HEK293 (cell line): ENCODE measurements around the gene MBLAC1.

Source experiments
- CTCF ChIP-seq: fragments of 450-650 bp; formaldehyde crosslinking; IDR thresholded peaks from 2 replicates; pipeline ENCODE4 v1.5.1; 2016; ENCODE audit warnings: missing biosample characterization, missing genetic modification characterization
- KLF1 ChIP-seq: fragments of 450-650 bp; formaldehyde crosslinking; IDR thresholded peaks from 2 replicates; pipeline ENCODE4 v1.5.1; 2016; ENCODE audit warnings: missing biosample characterization, missing genetic modification characterization
- KLF17 ChIP-seq: fragments of 450-650 bp; formaldehyde crosslinking; IDR thresholded peaks from 2 replicates; pipeline ENCODE4 v1.5.1; 2016; ENCODE audit warnings: missing biosample characterization, missing genetic modification characterization
- ZBTB17 ChIP-seq: fragments of 450-650 bp; formaldehyde crosslinking; IDR thresholded peaks from 2 replicates; pipeline ENCODE4 v1.5.1; 2016; ENCODE audit warnings: missing biosample characterization, missing genetic modification characterization
- ZBTB7A ChIP-seq: fragments of 450-650 bp; formaldehyde crosslinking; IDR thresholded peaks from 2 replicates; pipeline ENCODE4 v1.5.1; 2016; ENCODE audit warnings: low read depth, missing biosample characterization, missing genetic modification characterization
- ZFP41 ChIP-seq: fragments of 450-650 bp; formaldehyde crosslinking; IDR thresholded peaks from 2 replicates; pipeline ENCODE4 v1.5.1; 2016; ENCODE audit warnings: missing biosample characterization, missing genetic modification characterization, borderline replicate concordance
- ZNF19 ChIP-seq: fragments of 450-650 bp; formaldehyde crosslinking; IDR thresholded peaks from 2 replicates; pipeline ENCODE4; 2016; ENCODE audit warnings: missing biosample characterization, missing genetic modification characterization, low read depth
- ZNF221 ChIP-seq: fragments of 450-650 bp; formaldehyde crosslinking; IDR thresholded peaks from 2 replicates; pipeline ENCODE4 v1.5.1; 2017; ENCODE audit warnings: missing biosample characterization, missing genetic modification characterization, borderline replicate concordance
- ZNF24 ChIP-seq: fragments of 450-650 bp; formaldehyde crosslinking; IDR thresholded peaks from 2 replicates; pipeline ENCODE4 v1.5.1; 2016; ENCODE audit warnings: missing biosample characterization, missing genetic modification characterization
- ZNF280C ChIP-seq: fragments of 450-650 bp; formaldehyde crosslinking; IDR thresholded peaks from 2 replicates; pipeline ENCODE4 v1.5.1; 2016; ENCODE audit warnings: missing biosample characterization, missing genetic modification characterization
- ZNF530 ChIP-seq: fragments of 450-650 bp; formaldehyde crosslinking; IDR thresholded peaks from 2 replicates; pipeline ENCODE4 v1.5.1; 2016; ENCODE audit warnings: low read depth, missing biosample characterization, missing genetic modification characterization

GRCh38 chr7:100142461-100142860, 15.7 kb downstream of the MBLAC1 start:
- TF ChIP-seq CTCF (tag by site-specific recombination) (no peak), ZNF221 (tag by site-specific recombination) (no peak), ZNF530 (tag by site-specific recombination) (no peak), ZNF19 (tag by site-specific recombination) (no peak), ZFP41 (tag by site-specific recombination) (no peak), KLF1 (tag by site-specific recombination) (no peak), ZBTB7A (tag by site-specific recombination) (no peak), ZNF280C (tag by site-specific recombination) (no peak), ZNF24 (tag by site-specific recombination) (no peak), KLF17 (tag by site-specific recombination) (no peak), ZBTB17 (tag by site-specific recombination) (no peak)
